Measurements from ENCODE around the gene CSH2.
"Not testable (repeated sequence)": the region's sequence is repeated elsewhere in the genome, so short reads cannot be mapped to it uniquely, and the experiment has no call there.

The CSH2 gene

GRCh38 chr17:63894021-63894420 lies 20.5 kb upstream of the CSH2 start:
- not testable (repeated sequence) for H3K9ac ChIP-seq (ENCODE audit: low read length); H3K4me1 ChIP-seq (ENCODE audit: control insufficient read depth, low read depth, low read length); H3K27ac ChIP-seq (ENCODE audit: low read length); H3K4me3 ChIP-seq (ENCODE audit: low read length); H3K9me3 ChIP-seq (ENCODE audit: control insufficient read depth, low read depth, low read length); H3K36me3 ChIP-seq (ENCODE audit: control insufficient read depth, low read depth, low read length); H3K27me3 ChIP-seq (ENCODE audit: control insufficient read depth, insufficient read depth, low read length)

- H3K4me1 ChIP-seq (ENCODE audit: control insufficient read depth, low read depth, low read length) = not testable (repeated sequence)
Measured at GRCh38 chr17:63892316-63893037, 19.0 kb upstream of the CSH2 start.

DNA sequence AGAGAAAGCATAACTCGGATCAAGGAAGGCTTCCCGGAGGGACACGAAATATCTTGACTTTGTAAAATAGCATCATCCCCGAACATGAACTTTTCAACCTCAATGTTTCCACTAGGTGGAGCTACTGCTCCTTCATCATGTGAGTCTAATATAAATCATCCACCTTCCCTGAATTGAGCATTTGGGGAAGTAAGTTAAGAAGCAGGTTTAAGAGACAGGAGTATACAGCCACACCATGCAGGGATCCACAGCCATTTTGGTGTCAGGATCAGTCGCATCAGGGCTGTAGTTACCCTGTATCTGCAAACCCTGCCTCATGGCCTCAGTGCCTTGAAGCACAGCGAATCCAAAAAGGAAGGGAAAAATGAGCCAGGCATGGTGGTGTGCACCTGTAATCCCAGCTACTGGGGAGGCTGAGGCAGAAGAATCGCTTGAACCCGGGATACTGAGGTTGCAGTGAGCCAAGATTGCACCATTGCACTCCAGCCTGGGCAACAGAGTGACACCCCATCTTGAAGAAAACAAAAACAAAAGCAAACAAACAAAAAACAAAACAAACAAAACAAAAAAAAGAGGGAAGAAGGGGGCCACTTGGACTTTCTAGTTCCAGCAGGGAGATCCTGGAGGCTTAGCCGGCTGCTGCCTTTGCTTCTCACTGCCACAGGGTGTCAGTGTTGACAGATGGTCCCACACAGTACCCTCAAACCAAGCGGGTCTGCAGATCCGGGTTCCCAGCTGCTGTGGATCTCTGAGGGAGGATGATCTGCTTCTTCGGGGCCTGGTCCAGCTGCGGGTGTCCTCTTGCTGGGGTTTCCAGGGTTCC lies 15.8 kb upstream of the CSH2 start:
- H3K4me3 ChIP-seq (ENCODE audit: low read length); H3K9ac ChIP-seq (ENCODE audit: low read length); H3K36me3 ChIP-seq (ENCODE audit: control insufficient read depth, low read depth, low read length); H3K27me3 ChIP-seq (ENCODE audit: control insufficient read depth, insufficient read depth, low read length); H3K4me1 ChIP-seq (ENCODE audit: control insufficient read depth, low read depth, low read length); H3K27ac ChIP-seq (ENCODE audit: low read length); H3K9me3 ChIP-seq (ENCODE audit: control insufficient read depth, low read depth, low read length): not testable (repeated sequence)

More at GRCh38 chr17:63892316-63893037, 19.0 kb upstream of the CSH2 start:
- not testable (repeated sequence) for H3K27me3 ChIP-seq (ENCODE audit: control insufficient read depth, insufficient read depth, low read length); H3K9ac ChIP-seq (ENCODE audit: low read length); H3K27ac ChIP-seq (ENCODE audit: low read length); H3K9me3 ChIP-seq (ENCODE audit: control insufficient read depth, low read depth, low read length); H3K4me3 ChIP-seq (ENCODE audit: low read length); H3K36me3 ChIP-seq (ENCODE audit: control insufficient read depth, low read depth, low read length)

DNA sequence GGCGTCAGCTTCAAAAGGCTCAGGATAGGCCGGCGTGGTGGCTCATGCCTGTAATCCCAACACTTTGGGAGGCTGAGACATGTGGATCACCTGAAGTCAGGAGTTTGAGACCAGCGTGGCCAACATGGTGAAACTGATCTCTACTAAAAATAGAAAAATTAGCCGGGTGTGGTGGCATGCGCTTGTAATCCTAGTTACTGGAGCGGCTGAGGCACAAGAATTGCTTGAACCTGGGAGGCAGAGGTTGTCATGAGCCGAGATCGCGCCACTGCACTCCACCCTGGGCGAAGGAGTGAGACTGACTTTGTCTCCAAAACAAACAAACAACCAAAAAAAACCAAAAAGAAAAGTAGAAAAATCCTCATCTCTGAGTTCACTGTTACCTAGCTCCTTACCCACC lies 11.6 kb upstream of the CSH2 start:
- not testable (repeated sequence) for H3K36me3 ChIP-seq (ENCODE audit: control insufficient read depth, low read depth, low read length); H3K9me3 ChIP-seq (ENCODE audit: control insufficient read depth, low read depth, low read length); H3K27me3 ChIP-seq (ENCODE audit: control insufficient read depth, insufficient read depth, low read length); H3K4me3 ChIP-seq (ENCODE audit: low read length); H3K9ac ChIP-seq (ENCODE audit: low read length); H3K27ac ChIP-seq (ENCODE audit: low read length)
- peaks cover 11% of the 10 kb centered on the region for H3K4me1 ChIP-seq (ENCODE audit: control insufficient read depth, low read depth, low read length)

GRCh38 chr17:63882626-63883126 lies 9.2 kb upstream of the CSH2 start:
- H3K4me3 ChIP-seq (ENCODE audit: low read length); H3K36me3 ChIP-seq (ENCODE audit: control insufficient read depth, low read depth, low read length); H3K9ac ChIP-seq (ENCODE audit: low read length); H3K27ac ChIP-seq (ENCODE audit: low read length); H3K27me3 ChIP-seq (ENCODE audit: control insufficient read depth, insufficient read depth, low read length); H3K9me3 ChIP-seq (ENCODE audit: control insufficient read depth, low read depth, low read length): not testable (repeated sequence)
- H3K4me1 ChIP-seq (ENCODE audit: control insufficient read depth, low read depth, low read length) = peaks cover 11% of the 10 kb centered on the region

DNA sequence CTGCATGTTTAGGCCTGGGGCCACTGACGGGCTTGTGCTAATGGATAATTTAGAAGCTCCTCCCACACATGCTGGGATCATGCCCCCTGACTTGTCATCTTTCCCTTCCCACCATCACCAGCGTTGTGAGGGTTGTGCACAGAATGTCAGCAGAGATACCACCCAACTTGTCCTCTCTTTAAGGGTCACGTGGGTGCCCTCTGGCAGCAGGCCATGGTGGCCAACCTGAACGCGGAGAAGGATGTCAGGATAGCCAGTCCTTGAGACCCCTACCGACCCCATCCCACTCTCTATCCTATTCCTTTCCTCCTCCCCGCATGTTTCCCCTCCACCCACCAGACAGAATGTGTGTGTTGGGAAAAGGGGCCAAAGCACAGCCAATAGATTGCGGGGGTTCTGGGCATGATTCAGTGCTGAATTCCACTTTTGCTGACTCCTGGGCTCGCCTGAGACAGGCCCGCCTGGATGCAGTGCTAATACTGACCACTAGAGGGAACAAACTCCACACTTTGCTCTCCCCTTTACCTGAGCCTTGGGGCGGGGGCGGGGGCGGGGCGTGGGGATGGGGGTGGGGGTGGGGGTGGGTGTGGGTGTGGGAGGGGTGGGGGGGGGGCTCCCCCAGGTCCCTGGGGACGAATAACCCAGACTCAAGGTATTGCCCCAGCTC lies 8.6 kb upstream of the CSH2 start, which contains the start of gene GH2:
Gene GH2 (minus strand): TSS at position 10 of the 667 bp plus-strand sequence. CDS start 143 bp downstream, outside the sequence.
- Histone ChIP-seq H3K27ac (ENCODE audit: low read length) (no peak within 1 kb of the TSS), H3K4me1 (ENCODE audit: control insufficient read depth, low read depth, low read length) (peaks cover 11% of the 10 kb centered on the region), H3K36me3 (ENCODE audit: control insufficient read depth, low read depth, low read length) (no peaks in the 10 kb centered on the region), H3K27me3 (ENCODE audit: control insufficient read depth, insufficient read depth, low read length) (no peaks in the 10 kb centered on the region), H3K9ac (ENCODE audit: low read length) (no peak within 1 kb of the TSS), H3K9me3 (ENCODE audit: control insufficient read depth, low read depth, low read length) (no peaks in the 10 kb centered on the region), H3K4me3 (ENCODE audit: low read length) (no peak within 1 kb of the TSS)

DNA sequence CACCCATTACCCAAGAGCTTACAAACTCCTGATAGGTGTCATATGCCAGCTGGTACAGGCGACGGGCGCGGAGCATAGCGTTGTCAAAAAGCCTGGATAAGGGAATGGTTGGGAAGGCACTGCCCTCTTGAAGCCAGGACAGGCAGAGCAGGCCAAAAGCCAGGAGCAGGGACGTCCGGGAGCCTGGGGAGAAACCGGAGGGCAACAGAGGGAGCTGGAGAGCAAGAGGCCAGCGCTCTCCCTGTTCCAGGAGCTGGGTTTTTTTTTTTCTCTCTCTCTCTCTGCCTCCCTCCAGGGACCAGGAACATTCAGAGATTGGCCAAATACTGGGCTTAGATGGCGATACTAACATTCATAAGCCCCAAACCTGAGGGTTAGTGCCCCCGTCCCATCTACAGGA lies 7.9 kb upstream of the CSH2 start:
- H3K4me1 ChIP-seq (ENCODE audit: control insufficient read depth, low read depth, low read length) = peaks cover 11% of the 10 kb centered on the region
- not testable (repeated sequence) for H3K27ac ChIP-seq (ENCODE audit: low read length); H3K9me3 ChIP-seq (ENCODE audit: control insufficient read depth, low read depth, low read length); H3K36me3 ChIP-seq (ENCODE audit: control insufficient read depth, low read depth, low read length); H3K27me3 ChIP-seq (ENCODE audit: control insufficient read depth, insufficient read depth, low read length); H3K4me3 ChIP-seq (ENCODE audit: low read length); H3K9ac ChIP-seq (ENCODE audit: low read length)

GRCh38 chr17:63880706-63881105 lies 7.2 kb upstream of the CSH2 start:
- Histone ChIP-seq H3K9ac (ENCODE audit: low read length) (no peak overlapping the region), H3K27ac (ENCODE audit: low read length) (no peak overlapping the region), H3K4me1 (ENCODE audit: control insufficient read depth, low read depth, low read length) (peaks cover 11% of the 10 kb centered on the region), H3K4me3 (ENCODE audit: low read length) (no peak overlapping the region), H3K9me3 (ENCODE audit: control insufficient read depth, low read depth, low read length) (no peaks in the 10 kb centered on the region), H3K36me3 (ENCODE audit: control insufficient read depth, low read depth, low read length) (no peaks in the 10 kb centered on the region), H3K27me3 (ENCODE audit: control insufficient read depth, insufficient read depth, low read length) (no peaks in the 10 kb centered on the region)

DNA sequence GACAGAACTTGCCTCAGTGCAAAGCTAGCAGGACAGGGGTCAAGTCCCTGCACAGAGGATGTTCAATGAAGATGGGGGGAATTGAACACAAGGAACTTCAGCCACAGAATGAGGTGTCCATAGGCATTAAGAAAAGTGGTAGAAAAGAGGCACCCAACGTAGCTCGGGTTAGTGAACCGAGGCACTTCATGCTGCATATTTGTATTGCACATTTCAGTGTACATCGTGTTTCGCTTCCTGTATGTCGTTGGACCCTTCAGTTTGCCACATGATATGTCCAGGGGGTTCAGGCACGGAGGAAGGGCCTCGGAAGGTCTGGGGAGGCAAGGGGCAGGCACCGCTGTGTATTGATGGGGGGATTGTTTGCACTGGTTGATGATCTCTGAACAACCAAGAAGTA lies 4.9 kb upstream of the CSH2 start:
- not testable (repeated sequence) for H3K9ac ChIP-seq (ENCODE audit: low read length); H3K36me3 ChIP-seq (ENCODE audit: control insufficient read depth, low read depth, low read length); H3K9me3 ChIP-seq (ENCODE audit: control insufficient read depth, low read depth, low read length); H3K27ac ChIP-seq (ENCODE audit: low read length); H3K27me3 ChIP-seq (ENCODE audit: control insufficient read depth, insufficient read depth, low read length); H3K4me3 ChIP-seq (ENCODE audit: low read length)
- H3K4me1 ChIP-seq (ENCODE audit: control insufficient read depth, low read depth, low read length) = peaks cover 11% of the 10 kb centered on the region

DNA sequence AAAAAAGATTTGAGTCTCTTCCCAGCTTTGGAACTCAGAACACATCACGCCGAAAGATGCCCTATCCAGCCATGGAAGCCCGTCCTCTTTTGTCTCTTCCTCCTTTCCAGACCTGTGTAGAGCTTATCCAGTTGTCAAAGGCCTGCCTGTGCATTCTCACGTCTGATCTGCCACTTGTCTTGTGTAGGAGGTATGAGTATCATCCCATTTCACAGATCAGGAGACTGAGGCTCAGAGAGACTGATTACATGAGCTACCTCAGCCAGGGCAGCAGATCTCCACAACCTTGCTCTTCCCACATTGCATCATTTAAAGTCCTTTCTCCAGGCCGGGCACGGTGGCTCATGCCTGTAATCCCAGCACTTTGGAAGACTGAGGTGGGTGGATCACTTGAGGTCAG lies 1.2 kb upstream of the CSH2 start:
- H3K27me3 ChIP-seq (ENCODE audit: control insufficient read depth, insufficient read depth, low read length); H3K36me3 ChIP-seq (ENCODE audit: control insufficient read depth, low read depth, low read length); H3K4me3 ChIP-seq (ENCODE audit: low read length); H3K27ac ChIP-seq (ENCODE audit: low read length); H3K9me3 ChIP-seq (ENCODE audit: control insufficient read depth, low read depth, low read length); H3K9ac ChIP-seq (ENCODE audit: low read length); H3K4me1 ChIP-seq (ENCODE audit: control insufficient read depth, low read depth, low read length): not testable (repeated sequence)

DNA sequence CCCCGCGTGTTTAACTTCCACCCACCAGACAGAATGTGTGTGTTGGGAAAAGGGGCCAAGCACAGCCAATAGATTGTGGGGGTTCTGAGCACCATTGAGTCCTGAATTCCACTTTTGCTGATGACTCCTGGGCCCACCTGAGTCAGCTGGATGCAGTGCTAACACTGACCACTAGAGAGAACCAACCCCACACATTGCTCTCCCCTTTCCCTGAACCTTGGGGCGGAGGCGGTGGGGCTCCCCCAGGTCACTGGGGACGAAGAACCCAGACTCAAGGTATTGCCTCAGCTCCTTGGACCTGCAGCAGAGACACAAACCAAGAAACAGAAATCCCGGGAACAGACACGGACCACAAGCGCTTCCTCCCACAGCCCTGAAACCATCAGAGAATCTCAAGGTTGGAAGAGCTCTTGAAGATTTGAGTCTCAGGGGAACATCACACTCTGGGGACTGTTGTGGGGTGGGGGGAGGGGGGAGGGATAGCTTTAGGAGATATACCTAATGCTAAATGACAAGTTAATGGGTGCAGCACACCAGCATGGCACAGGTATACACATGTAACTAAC lies 667 bp upstream of the CSH2 start:
- H3K9me3 ChIP-seq (ENCODE audit: control insufficient read depth, low read depth, low read length); H3K27me3 ChIP-seq (ENCODE audit: control insufficient read depth, insufficient read depth, low read length); H3K36me3 ChIP-seq (ENCODE audit: control insufficient read depth, low read depth, low read length); H3K9ac ChIP-seq (ENCODE audit: low read length); H3K4me3 ChIP-seq (ENCODE audit: low read length); H3K4me1 ChIP-seq (ENCODE audit: control insufficient read depth, low read depth, low read length); H3K27ac ChIP-seq (ENCODE audit: low read length): not testable (repeated sequence)
